Adrenal gland (tissue), 12 donors: ENCODE measurements around the gene SEZ6. TPM values are rescaled to one million over a fixed set of nuclear protein-coding genes. Genes with fewer than 3 reads are reported as not detected.

ENCODE experiments used
- DNase-seq, 7 donors: peaks; one replicate each; pipeline ENCODE4 v3.0.0-alpha.2; 2019 to 2020
- H3K27ac ChIP-seq, 5 donors: fragments of 200-600 bp; sonication (generic) in 4 of 5; 1 replicate in 3 of 5; 2 replicates in 2 of 5; pipeline versions ENCODE4 v1.5.1 to v1.8.0; 2016 to 2020; ENCODE audit warnings: mild to moderate bottlenecking in 1 of 5
- H3K27me3 ChIP-seq: fragments of 200-600 bp; 2 replicates; pipeline ENCODE4 v1.8.0; 2021
- H3K36me3 ChIP-seq, 2 donors: fragments of 200-600 bp; replicated peaks in 1 of 2; 1 replicate in 1 of 2; 2 replicates in 1 of 2; pipeline versions ENCODE4 v1.5.1 to v1.8.0; 2018 to 2022
- H3K4me1 ChIP-seq, 2 donors: fragments of 200-600 bp; replicated peaks in 1 of 2; 1 replicate in 1 of 2; 2 replicates in 1 of 2; pipeline versions ENCODE4 v1.5.1 to v1.8.0; 2018 to 2021
- H3K4me3 ChIP-seq, 4 donors: fragments of 200-600 bp; sonication (generic) in 3 of 4; one replicate each; pipeline ENCODE4 v1.5.1; 2016 to 2018
- H3K9me3 ChIP-seq, 3 donors: fragments of 200-600 bp; sonication (generic) in 1 of 3; replicated peaks in 1 of 3; 1 replicate in 2 of 3; 2 replicates in 1 of 3; pipeline versions ENCODE4 v1.5.1 to v1.8.0; 2016 to 2021
- POLR2A ChIP-seq, 2 donors: fragments of 450-650 bp; IDR thresholded peaks; one replicate each; pipeline ENCODE4 v1.6.1; 2017; ENCODE audit warnings: antibody characterized with exemption in 2 of 2, mild to moderate bottlenecking in 2 of 2, moderate library complexity in 1 of 2
- WGBS, 4 donors: extraction: QIAGEN DNeasy Blood & Tissue Kit in 2 of 4; methylation state at CpG; one replicate each; pipeline versions ENCODE4 v1.1.5 to v1.1.7; 2013 to 2017; 5-methylcytosine and 5-hydroxymethylcytosine counted together
- intact Hi-C, 2 donors: fragments of 100-400 bp; cut with DNase I; formaldehyde crosslinking; loops; one replicate each; pipeline versions ENCODE4 v1.14.1 to v1.15.0; 2022 to 2023
- polyA plus RNA-seq, 3 donors: library from polyadenylated mRNA; stranded (reverse); fragments of 200-250 nt in 2 of 3; fragments of 350-450 nt in 1 of 3; fragmentation: Illumina TruSeq in 1 of 3; extraction: RNeasy Lipid Tissue Mini Kit (QIAGEN cat#74804) in 1 of 3; gene quantifications; one replicate each; pipeline ENCODE4 v1.2.3, GENCODE V29; 2013 to 2014
- total RNA-seq, 9 donors: library from RNA; depleted of rRNA in 4 of 9; stranded (reverse); fragments of >200 nt in 4 of 9; fragments of 120-200 nt in 1 of 9; fragmentation: NEBNext Ultra II Directional in 1 of 9; extraction: Animal tissue kit (Norgen Biotek cat#: 25700) in 1 of 9; gene quantifications; one replicate each; pipeline versions ENCODE4 v1.1.0 to v1.2.4, GENCODE V29; 2013 to 2023
- TF ChIP-seq, protein P1 (sequence below), 6 experiments: fragments of 450-650 bp in 4 of 6; fragments of 200-600 bp in 2 of 6; sonication (generic) in 1 of 6; IDR thresholded peaks; 1 replicate in 5 of 6; 2 replicates in 1 of 6; pipeline versions ENCODE4 v1.5.1 to v1.8.0; 2016 to 2021; ENCODE audit warnings: antibody characterized with exemption in 6 of 6, mild to moderate bottlenecking in 2 of 6, moderate library complexity in 1 of 6
- donor health status: healthy with polysubstance abuse.
- donor health status: Bipolar disorder and iron deficiency.
- donor health status: DM: yes; HTN: yes; CAD: no.
- donor health status: DM: no; HTN: no; CAD: no.
- donor health status: DM: no; HTN: no; CAD: no.
- donor health status: DM: yes; HTN: yes; CAD: no.

Gene SEZ6
- total and polyA plus RNA-seq, 12 donors: 0.11 to 1.0 (median 0.33) TPM; not detected in 6

GRCh38 chr17:28968914-28969295 lies 36.9 kb downstream of the SEZ6 start:
- H3K4me1 ChIP-seq: no peaks in the 10 kb centered on the region
- no peak for TF ChIP-seq POLR2A (IDR thresholded peaks at IDR 0.05)
- TF ChIP-seq, protein P1, sequence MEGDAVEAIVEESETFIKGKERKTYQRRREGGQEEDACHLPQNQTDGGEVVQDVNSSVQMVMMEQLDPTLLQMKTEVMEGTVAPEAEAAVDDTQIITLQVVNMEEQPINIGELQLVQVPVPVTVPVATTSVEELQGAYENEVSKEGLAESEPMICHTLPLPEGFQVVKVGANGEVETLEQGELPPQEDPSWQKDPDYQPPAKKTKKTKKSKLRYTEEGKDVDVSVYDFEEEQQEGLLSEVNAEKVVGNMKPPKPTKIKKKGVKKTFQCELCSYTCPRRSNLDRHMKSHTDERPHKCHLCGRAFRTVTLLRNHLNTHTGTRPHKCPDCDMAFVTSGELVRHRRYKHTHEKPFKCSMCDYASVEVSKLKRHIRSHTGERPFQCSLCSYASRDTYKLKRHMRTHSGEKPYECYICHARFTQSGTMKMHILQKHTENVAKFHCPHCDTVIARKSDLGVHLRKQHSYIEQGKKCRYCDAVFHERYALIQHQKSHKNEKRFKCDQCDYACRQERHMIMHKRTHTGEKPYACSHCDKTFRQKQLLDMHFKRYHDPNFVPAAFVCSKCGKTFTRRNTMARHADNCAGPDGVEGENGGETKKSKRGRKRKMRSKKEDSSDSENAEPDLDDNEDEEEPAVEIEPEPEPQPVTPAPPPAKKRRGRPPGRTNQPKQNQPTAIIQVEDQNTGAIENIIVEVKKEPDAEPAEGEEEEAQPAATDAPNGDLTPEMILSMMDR (IDR thresholded peaks at IDR 0.05): no peak
- H3K36me3 ChIP-seq: no peaks in the 10 kb centered on the region
- H3K4me3 ChIP-seq: no peak overlapping the region
- intact Hi-C loops: no loop called here
- H3K27me3 ChIP-seq: no peaks in the 10 kb centered on the region
- no peak for DNase-seq
- H3K27ac ChIP-seq: no peak overlapping the region
- H3K9me3 ChIP-seq: no peaks in the 10 kb centered on the region
- 68 to 86% (median 78%) methylated on average over 2 of the region's 2 CpGs for WGBS, 4 donors

- no peak for DNase-seq
- Histone ChIP-seq H3K4me1 (no peaks in the 10 kb centered on the region), H3K36me3 (no peaks in the 10 kb centered on the region), H3K27me3 (no peaks in the 10 kb centered on the region), H3K27ac (no peak overlapping the region), H3K4me3 (no peak overlapping the region), H3K9me3 (no peaks in the 10 kb centered on the region)
- 65 to 72% (median 69%) methylated on average over 7 to 10 of the region's 10 CpGs for WGBS, 4 donors
- intact Hi-C loops: no loop called here
- TF ChIP-seq, protein P1 (IDR thresholded peaks at IDR 0.05): no peak
- no peak for TF ChIP-seq POLR2A (IDR thresholded peaks at IDR 0.05)
Observed at GRCh38 chr17:28968231-28968913, 37.5 kb downstream of the SEZ6 start.

GRCh38 chr17:28967221-28968135 lies 38.4 kb downstream of the SEZ6 start:
- no peak overlapping the region for H3K4me3 ChIP-seq
- H3K27me3 ChIP-seq: no peaks in the 10 kb centered on the region
- H3K4me1 ChIP-seq: no peaks in the 10 kb centered on the region
- no peaks in the 10 kb centered on the region for H3K9me3 ChIP-seq
- WGBS, 4 donors: 57 to 61% (median 60%) methylated on average over 6 to 7 of the region's 7 CpGs
- TF ChIP-seq, protein P1 (IDR thresholded peaks at IDR 0.05): no peak
- no peak for TF ChIP-seq POLR2A (IDR thresholded peaks at IDR 0.05)
- intact Hi-C loops: loop anchor here (2.0 kb wide), 2 partner anchors 147 to 149 kb away; no protein-coding TSS in a partner anchor
- no peak overlapping the region for H3K27ac ChIP-seq
- no peaks in the 10 kb centered on the region for H3K36me3 ChIP-seq
- DNase-seq: no peak

DNA sequence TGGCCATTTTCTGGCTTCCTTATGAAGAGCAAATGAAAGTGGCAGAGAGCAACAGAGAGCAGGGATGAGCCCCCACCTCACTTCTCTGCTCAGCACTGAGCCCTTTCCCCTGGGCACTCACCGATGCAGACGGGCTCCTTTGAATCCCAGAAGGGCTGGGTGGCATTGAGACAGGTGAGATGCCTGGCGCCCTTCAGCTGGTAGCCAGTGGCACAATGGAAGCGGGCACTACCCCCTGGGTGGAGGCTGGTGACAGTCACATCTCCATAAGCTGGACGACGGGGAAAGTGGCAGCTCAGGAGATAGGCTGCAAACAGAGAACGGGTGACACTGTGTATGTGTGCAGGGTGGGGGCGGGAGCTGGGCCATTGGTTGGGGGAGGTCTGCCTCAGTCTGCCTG lies 42.0 kb downstream of the SEZ6 start:
- H3K36me3 ChIP-seq: no peaks in the 10 kb centered on the region
- no peak for TF ChIP-seq POLR2A (IDR thresholded peaks at IDR 0.05)
- TF ChIP-seq, protein P1 (IDR thresholded peaks at IDR 0.05): no peak
- H3K4me1 ChIP-seq: no peaks in the 10 kb centered on the region
- H3K27me3 ChIP-seq: no peaks in the 10 kb centered on the region
- intact Hi-C loops: no loop called here
- 41 to 58% (median 53%) methylated on average over 6 to 8 of the region's 8 CpGs for WGBS, 4 donors
- H3K4me3 ChIP-seq: no peak overlapping the region
- H3K27ac ChIP-seq: no peak overlapping the region
- H3K9me3 ChIP-seq: no peaks in the 10 kb centered on the region
- no peak for DNase-seq
